ENCODE results near the gene TMEM11.
A peak's percentile ranks its signal among the peaks of the same experiment; 100 is the strongest.

Gene TMEM11, protein sequence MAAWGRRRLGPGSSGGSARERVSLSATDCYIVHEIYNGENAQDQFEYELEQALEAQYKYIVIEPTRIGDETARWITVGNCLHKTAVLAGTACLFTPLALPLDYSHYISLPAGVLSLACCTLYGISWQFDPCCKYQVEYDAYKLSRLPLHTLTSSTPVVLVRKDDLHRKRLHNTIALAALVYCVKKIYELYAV

DNA sequence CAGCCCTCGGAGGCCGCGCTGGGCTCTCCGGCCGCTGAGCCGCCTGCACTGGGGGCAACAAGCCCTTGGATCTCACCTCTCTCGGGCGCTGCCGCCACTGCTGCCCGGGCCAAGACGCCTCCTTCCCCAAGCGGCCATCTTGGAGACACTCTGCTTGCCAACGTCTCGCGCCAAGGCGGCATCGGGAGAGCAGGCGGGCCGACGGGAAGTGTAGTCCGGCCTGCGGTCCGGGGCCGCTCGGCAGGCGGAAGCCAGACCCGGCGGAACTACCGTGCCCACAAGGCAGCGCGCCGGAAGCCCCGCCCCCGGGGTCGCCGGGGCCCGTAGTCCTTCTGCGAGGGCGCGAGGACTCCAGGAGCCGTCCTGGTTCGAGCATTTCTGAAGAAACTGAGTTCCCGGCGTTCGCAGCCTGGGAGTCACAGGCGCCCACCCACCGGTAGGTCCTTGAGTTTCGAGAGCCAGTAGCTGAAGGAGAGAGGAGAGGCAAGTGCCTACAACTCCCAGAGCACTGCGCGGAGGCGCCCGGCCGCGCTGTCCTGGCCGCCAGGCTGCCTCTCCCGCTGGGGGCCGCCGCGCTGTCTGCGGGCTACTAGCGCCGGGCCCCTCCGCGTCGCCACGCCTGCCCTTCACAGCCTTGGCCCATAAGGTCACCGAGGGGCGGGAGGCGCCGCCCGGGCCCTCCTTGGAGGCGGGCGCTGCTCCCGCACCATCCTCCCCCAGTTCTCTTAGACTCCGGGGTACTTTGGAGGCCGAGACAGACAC lies at the start of gene TMEM11:
Gene TMEM11 (minus strand): TSS at position 147 of the 762 bp plus-strand sequence. CDS start 9 bp downstream, at position 138.
- peak; percentile 94 for DNase-seq

DNA sequence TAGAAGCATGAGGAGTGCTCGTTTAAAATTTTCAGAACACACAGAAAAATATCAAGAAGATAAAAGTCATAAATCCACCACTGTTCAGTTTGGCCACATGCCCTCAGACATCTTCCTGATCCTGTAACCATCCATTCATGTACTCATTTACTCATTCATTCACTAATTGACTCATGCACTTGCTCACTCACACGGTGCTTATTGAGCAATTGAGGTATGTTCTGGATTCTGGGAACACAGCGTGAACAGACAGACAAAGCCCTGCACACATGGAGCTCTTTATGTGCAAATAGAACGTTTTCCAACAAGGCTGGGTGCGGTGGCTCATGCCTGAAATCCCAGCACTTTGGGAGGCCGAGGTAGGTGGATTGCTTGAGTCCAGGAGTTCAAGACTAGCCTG lies 49.4 kb upstream of the TMEM11 start:
- DNase-seq = peak; percentile 8

DNA sequence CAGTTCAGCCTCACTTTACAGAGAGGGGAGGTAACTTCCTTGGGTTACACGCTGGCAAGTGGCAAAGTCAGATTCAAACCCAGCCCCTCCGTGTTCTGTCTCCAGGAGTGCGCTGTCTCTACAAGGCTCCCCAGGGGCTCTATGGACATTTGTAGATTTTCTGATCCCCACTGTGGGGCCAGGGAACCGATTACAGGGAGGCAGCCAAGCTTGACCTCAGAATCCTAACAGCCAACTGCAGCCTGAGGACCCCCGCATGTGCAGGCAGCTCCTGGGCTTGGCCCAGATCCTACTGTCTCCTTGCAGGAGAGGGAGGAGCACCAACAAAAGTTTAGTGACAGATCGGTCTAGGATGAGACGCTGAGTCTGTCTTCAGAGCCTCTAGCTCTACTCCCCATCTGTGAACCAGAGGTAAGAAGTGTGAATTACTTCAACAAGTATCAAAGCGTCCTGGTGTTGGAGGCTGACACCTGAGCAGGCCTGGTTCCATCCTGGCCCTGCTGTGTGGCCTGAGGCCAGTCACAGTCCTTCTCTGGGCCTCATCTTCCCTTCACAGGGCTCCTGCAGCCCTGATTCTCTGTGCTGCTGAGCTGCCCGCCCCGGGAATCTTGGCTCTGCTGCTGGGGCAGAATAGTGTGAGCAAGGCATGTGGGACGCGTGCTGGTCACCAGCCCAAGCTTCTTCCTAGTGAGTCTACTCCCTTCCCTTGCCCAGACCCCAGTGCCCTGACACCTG lies 48.5 kb upstream of the TMEM11 start:
- DNase-seq = no peak

DNA sequence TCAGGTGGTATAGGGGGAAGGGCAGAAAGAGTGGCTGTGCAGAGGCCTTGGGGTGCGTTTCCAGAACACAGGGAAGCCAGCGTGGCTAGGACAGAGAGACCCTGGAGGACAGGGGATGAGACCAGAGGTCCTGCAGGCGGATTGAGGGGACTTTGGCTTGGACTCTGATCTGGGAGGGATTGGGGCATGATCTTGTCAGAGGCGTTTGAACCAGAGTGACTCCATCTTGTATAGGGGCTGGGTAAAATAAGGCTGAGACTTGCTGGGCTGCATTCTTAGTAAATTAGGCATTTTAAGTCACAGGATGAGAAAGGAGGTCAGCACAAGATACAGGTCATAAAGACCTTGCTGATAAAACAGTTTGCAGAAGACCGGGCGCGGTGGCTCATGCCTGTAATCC lies 44.6 kb upstream of the TMEM11 start:
- no peak for DNase-seq

DNA sequence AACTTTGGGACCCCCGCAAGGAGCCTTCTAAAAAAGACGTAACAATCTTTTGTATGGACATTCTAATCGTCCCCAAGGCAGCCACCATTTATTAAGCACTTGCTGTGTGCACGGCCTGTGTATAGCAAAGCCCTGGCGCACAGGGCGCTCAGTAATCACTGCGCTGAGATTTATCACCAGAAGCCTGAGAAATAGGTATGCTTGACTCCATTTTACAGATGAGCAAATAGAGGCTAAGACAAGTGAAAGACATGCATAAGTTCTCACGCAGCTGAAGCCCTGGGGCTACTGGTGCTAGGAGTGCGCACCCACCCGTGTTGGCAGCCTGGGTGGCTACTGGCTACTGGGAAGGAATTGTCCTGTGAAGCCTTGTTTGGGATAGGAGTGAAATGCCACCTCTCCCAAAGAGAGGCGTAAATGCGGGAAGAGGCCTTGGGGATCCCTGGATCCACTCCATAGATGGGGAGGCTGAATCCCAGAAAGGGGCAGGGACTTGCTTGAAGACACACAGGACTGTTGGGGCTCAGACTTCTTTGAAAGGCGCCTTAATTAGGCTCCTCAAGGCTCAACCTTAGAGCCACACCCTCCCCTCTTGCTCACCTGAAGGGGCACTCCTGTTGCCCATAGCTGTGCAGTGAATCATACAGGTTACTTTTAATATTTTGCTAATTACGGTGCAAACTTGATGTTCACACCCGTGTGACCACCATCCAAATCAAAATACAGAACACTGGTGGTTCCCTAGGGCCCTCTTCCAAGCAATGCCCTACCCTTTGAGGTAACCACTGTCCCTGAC lies 39.9 kb upstream of the TMEM11 start:
- no peak for DNase-seq

DNA sequence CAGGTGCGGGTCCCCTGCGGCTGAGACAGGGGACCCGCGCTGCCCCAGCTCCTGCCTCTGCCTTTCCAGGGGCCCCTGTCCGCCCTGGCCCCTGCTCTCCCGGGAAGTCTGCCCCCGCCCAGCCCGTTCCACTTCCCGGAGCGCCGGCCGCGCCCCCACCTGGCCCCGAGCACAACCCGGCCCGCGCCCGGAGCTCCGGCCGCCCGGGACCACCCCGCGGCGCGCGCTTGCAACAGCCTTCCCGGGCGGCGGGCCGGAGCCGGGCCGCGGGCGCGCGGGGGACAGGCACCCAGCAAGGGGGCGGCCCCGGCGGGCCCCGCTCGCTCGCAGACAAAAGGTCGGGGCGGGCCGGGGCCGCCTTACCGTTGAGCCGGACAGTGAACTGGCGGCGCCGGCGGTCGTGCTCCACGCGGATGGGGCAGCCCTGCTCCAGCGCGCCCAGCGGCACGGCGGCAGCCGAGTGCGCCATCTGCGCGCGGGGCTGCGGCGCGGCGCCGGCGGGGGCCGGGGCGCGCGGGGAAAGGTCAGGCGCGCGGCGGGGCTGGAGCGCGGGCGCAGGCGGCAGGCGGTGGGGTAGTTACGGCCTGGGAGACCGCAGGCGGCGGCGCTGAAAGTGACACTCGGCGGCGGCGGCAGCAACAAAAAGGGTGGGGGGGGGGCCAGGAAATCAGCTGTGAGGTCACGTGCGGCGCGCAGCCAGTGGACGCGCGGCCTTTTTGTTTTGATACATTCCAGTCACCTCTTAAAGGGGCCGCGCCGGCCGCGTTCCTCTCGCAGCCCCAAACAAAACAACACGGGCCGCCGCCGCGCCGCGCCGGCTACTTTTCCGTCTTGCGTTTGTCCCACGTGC lies 39.1 kb upstream of the TMEM11 start, which contains the start of gene NATD1:
Gene NATD1 (minus strand): TSS at position 615 of the 850 bp plus-strand sequence. CDS start 146 bp downstream, at position 469.
- DNase-seq = peak; percentile 85

DNA sequence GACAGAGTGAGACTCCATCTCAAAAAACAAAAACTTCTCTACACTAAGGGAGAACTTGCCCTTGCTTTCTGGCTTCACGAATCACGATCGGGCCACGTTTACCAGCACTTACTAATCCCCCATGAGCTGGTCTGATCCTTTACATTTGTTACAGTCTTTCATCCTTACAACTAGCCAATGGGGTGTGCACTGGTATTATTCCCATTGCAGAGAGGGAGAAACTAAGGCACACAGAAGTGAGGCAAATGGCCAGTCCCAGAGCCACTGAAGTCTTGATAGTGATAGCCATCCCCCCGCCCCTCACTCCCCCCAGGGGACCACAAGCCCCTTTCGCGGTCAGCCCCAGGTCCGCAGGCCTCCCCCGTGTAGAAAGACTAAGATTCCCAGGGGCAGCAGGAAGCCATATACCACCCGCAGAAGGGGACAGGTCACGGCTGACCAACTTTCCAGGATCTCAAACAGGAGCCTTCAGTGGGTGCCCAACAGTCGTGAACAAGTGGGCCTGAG lies 38.4 kb upstream of the TMEM11 start:
- no peak for DNase-seq

DNA sequence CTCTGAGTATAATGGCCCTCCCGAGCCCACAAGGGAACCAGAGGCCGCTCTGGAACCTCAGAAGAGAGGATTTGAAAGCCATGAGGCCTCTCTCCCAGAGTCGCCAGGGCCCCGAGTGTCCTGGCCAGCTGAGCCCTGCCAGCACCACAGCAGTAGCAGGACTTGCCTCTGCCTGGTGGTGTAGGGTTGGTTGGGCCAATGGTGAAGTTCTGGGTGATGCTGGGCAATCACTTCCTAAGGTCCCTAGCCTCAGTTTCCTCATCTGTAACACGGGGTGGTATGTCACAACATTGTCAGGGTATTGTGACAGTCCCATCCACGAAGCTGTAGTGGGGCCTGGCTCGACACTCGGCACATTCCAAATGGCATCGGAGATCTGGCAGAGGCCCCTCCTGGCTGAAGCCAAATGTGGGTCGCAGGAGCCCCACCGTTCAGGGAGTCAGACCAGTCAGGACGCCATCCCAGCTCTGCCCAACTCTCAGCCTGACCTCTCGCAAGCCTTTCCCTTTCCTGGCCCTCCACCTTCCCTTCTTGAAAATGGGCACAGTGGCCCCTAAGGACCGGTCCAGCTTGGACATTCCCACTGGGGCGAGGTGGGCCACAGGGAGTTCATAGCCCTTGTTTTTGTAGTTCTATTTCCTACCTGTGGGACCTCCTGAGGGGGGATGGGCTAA lies 37.5 kb upstream of the TMEM11 start:
- no peak for DNase-seq

DNA sequence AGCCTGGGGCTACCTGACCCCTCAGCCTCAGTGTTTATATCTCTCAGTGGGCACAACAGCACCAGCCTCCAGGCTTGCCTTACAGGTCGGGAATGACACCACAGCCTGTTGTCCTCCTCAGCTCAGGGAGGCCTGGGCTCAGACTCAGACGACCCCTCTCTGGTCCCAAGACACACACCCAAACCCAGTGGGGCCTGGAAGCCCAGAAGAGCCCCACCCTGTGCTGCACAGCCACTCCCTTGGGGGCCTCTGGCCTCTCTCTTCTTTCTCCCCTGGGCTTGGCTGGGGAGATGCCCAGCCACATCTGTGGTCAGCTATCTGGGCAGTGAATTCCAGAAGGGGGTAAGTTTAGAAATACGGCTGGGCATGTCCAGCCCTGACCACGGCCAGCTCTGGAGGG lies 36.9 kb upstream of the TMEM11 start:
- DNase-seq = no peak

DNA sequence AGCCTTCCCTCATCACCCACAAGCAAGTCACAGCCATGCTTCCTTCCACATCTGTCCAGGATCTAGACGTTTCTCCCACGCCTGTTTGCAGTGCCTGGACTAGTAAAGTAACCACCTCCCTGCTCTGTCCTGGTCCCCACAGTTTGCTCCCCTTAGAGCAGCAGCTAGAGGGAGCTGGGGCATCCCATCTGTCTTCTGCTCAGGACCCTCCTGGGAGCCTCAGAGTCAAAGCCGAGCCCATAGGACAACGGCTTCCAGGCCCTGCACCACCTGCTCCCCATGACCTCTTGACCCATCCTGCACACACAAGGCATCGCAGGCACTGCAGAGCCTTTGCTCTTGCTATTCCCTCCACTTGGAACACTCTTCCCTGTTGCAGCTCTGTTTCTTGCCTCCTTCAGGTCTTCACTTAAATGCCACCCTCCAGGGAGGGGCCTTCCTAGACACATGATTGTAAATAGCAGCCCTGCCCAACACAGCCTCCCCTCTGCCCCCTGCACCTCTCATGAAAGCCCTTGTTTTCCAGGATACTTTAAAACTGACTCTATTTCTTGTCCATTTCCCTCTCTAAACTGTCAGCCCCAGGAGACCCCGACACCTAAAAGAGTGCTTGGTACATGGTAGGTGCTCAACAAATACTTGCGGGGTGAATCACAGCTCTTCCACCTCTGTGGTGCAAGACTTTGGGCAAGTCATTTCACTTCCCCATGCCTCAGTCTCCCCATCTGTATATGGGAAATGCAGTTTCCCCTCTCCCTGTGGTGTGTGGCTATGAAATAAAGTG lies 36.2 kb upstream of the TMEM11 start:
- no peak for DNase-seq

DNA sequence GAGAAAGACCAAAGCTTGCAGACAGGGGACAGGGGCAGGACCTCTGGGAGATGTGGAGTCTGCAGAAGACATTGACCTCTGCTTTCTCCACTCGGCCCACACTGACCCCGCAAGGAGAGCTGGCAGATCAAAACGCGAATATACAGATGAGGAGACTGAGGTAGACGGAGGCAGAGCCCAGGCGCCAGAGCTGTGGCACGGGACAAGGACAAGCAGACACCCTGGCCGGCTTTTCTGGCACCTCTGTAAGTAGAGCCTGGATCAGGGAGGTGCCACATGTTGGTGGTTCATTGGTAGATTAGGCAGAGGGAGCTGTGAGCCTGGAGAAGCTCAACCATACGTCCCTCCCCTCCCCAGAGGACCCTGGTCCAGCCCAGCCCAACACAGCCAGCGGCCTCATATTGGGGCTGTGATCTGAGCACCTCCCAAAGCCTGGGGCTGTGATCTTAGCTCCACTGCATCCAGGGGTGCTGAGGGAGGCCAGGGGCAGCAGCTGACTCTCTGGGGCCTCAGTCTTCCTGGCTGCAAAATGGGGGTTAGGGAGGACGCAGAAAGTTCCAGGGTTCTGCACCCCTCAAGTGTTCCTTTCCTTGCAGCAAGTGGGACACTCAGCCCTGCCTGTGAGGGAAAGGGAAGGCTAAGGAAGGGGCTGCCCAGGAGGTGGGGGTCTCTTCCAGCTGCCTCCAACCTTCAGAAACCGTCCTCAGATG lies 35.3 kb upstream of the TMEM11 start:
- no peak for DNase-seq

DNA sequence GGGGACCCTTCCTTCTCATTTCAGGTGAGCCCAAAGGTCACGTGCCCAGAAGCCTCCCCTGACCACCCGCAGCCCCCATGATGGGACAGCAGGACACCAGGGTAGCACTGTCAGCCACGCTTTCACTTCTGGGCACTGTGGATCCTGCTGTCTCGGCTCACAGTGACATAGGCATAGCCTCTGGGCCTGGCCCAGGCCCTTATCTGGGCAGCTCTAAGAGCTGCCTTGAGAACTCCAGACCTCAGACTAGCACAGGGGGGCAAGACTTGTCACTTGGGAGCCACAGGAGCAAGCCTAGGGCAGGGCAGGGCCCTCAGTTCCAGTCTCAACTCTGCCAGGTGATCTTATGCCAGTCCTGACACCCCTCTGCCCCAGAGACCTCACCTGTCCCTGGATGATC lies 34.5 kb upstream of the TMEM11 start:
- DNase-seq = no peak

DNA sequence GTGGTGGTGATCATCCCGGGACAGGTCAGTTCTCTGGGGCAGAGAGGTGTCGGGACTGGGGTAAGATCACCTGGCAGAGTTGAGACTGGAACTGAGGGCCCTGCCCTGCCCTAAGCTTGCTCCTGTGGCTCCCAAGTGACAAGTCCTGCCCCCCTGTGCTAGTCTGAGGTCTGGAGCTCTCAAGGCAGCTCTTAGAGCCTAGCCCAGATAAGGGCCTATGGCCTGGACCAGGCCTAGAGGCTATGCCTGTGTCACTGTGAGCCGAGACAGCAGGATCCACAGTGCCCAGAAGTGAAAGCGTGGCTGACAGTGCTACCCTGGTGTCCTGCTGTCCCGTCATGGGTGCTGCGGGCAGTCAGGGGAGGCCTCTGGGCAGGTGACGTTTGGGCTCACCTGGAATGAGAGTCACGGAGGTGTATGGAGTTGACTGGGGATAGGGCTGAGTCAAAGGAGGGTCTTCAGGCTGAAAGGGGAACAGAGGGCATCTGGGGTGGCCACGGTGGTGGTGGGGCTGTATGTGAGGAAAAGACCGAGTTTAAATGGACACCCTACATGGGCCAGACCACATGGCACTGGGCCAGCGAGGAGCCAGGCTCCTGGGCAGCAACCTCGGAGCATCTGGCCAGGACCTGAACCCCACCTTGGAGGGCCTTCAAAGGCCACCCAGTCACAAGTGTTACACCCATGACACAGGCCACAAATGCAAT lies 33.7 kb upstream of the TMEM11 start:
- no peak for DNase-seq

DNA sequence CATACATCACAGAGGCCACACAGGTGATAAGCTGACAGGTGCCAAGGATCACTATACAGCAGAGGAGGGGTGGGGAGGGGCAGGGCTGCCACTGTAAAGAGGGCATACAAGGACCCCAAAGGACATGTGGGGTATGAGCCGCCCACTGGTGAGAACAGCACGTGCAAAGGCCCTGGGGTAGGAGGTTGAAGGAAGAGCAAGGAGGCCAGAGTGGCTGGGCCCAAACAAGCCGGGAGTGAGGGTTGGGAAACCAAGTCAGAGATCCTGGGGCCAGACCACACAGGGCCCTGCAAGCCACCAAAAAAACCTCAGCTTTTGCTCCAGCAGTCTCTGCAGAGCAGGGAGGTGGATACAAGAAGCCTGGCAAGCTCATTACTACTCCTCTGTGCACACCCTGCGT lies 32.7 kb upstream of the TMEM11 start:
- DNase-seq = no peak

DNA sequence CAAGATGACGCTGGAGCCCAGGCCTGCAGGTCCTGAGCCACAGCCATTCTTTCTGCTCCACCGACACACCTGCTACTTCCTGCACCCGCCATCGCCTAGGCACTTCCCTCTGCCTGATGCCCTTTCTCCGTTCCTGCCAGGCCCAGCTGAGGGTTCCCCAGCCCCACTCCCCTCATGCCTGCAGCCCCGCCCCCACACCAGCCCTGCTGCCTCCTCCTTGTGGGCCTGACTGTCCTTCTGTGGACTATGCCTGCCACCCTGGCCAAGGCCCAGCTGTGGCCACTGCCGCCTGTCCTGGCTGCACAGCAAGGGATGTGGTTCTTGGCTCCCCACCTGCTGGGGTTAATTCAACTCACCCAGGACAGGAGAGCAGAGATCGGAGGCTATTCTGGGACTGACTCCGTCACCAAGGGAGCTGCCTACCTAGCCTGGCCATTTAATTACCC lies 31.7 kb upstream of the TMEM11 start:
- no peak for DNase-seq

DNA sequence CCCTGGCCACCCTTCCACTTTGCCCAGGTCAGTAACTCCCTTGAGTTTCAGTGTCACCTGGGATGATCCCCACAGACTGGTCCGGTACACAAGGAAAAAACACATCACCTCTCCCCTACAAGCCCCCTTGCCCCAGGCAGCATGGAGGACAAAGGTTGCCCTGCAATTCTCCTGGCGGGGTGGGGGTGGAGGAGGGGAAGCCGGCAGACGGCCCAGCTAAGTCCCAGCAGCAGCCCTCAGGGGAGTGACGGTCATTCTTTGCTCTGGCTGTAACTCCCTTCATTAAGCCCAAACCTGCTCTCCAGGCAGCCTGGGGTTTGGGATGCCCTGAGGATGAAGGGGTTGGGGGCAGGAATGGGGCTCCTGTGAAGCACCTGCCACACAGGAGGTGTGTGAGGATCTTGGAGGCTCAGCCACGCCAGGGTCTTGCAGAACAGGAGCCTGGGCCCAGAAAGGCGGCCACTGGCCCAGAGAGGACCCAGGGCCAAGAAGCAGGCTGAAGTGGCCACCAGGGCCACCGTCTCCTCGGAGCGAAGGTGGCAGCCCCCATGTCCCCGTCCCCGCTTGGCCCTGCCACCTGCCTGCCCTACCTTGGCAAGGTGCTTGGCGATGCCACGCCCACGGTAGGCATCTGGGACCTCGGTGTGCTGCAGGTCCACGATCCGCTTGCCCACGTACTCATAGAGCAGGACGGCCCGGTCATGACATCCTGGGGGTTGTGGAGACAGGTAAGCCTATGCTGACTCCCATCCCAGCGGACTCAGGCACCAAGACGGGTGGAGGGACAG lies 29.7 kb upstream of the TMEM11 start:
- DNase-seq = no peak

DNA sequence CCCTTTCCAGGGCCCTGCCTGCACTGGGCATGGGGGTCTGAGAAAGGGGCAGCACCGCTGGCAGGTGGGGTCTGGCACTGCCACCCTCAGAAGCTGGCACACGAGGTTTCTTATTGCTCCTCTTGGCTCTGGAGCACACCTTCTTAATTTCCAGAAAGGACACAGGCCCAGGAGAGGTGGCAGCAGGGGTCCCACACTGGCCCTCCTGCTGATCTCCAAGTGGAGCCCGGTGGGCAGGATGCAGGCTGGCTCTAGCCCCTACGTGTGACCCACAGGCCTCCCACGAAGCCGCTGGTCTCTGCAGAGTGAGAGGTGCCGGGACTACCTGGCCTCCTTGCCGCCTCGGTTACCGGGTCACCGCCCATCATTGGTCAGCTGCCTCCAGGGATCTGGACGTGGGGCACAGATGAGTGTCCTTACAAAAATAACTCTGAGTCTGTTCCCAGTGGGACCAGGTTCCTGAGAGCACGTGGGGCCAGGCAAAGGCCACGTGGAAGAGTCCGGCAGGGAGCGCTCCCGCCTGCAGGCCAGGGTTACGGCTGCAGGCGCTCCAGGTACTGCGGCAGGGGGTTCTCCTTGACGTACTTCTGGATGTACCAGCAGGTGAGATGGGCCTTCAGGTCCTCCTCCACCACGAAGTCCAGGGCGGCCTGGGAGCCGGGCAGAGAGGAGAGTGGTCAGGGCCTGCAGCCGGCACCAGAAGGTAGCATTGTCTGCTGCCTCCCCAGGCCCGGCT lies 29.0 kb upstream of the TMEM11 start:
- DNase-seq = no peak
